ENCODE results near the gene ORAI2.

DNA sequence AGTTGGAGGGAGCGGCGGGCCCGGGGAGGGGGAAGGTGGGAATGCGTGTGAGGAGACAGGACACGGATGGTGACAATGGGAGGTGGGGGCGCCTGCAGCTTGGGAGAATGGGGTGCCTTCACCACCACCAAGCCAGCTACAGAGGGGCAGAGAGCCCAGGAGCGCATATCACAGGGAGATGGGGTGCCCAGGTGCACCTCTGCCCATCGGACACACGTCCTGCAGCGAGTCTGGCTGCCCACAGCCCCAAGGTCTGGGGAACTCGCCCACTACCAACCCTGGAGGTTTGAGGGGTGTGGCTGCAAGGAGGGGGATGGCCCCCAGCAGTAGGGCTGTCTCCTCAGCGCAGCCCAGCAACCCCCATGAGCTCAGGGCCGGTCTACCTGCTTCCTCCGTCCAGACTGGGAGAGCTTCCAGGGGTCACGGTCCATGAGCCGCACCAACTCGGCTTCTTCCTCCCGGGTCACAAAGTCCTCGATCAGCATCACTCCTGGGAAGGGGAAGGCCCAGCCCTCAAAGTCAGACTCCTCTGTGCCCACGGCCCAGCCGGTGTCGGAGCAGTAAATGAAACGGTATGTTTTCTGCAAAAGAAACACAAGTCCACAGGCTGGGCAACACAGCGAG is 26.0 kb downstream of the ORAI2 start:
- TF ChIP-seq BCL11A (IDR thresholded peaks at IDR 0.05; ENCODE audit: low read depth in 2 of 2, low read length in 2 of 2) (no peak), EP300 (IDR thresholded peaks at IDR 0.05; ENCODE audit: borderline replicate concordance in 1 of 2, low read depth in 2 of 2, low read length in 2 of 2) (no peak), POLR2A (IDR thresholded peaks at IDR 0.05; ENCODE audit: control extremely low read depth in 1 of 2, low read depth in 2 of 2, low read length in 2 of 2) (no peak)
